Measurements from ENCODE around the gene GMFB. TPM values are rescaled to one million over a fixed set of nuclear protein-coding genes. Genes with fewer than 3 reads are reported as not detected.

GMFB gene
- total and polyA plus RNA-seq, 10 of the 15 experiments (the other 5 are each of a cell fraction or from before 2014, with no cell fraction given) = 29.3 to 71.0 (median 50.8) TPM

- CTCF ChIA-PET = interaction anchor here (0.5 to 1.3 kb wide), 8 partner anchors 15 to 710 kb away, joined by 3 to 4 read pairs (median 3); no protein-coding TSS in a partner anchor
- no peaks in the 10 kb centered on the region for H4K20me1 ChIP-seq (ENCODE audit: control insufficient read depth, insufficient read depth)
- ATAC-seq = peak; percentile 98
- peak overlapping the region; percentile 78 for H3K4me2 ChIP-seq (ENCODE audit: control insufficient read depth, insufficient read depth)
- DNase-seq (ENCODE audit: low read depth, low spot score) = peak; percentile 53
- H3K27me3 ChIP-seq (replicated peaks in 1 of 2; ENCODE audit: control insufficient read depth in 2 of 2, insufficient read depth in 2 of 2, low read length in 1 of 2) = no peaks in the 10 kb centered on the region
- RAD21 ChIA-PET (ENCODE audit: unreplicated experiment) = interaction anchor here (0.8 to 1.5 kb wide), 6 partner anchors 20 to 242 kb away, joined by 3 to 6 read pairs (median 4); no protein-coding TSS in a partner anchor
- H3K27ac ChIP-seq (ENCODE audit: control insufficient read depth, insufficient read depth) = peak overlapping the region; percentile 79
- peak overlapping the region; percentile 45; the same call in 1 of the 2 replicates for H3K4me3 ChIP-seq
- in situ Hi-C loops (cut with MboI) (no loop called here), intact Hi-C loops (cut with micrococcal nuclease; ENCODE audit: unreplicated experiment) (no loop called here)
- peak overlapping the region; percentile 62 for H2AFZ ChIP-seq (ENCODE audit: control insufficient read depth, low read depth, low read length)
- SMC1A ChIA-PET (ENCODE audit: uncharacterized antibody, unreplicated experiment) = interaction anchor here (0.6 to 2.2 kb wide), 11 partner anchors 11 to 1164 kb away, joined by 3 to 11 read pairs (median 3); partner anchors contain the start of genes CGRRF1 and GMFB
- H3K4me1 ChIP-seq (ENCODE audit: control insufficient read depth, insufficient read depth, low read length) = peaks cover 7% of the 10 kb centered on the region; the same call in 1 of the 2 replicates
- BruUV-seq (replicated peaks) = no TSS peak
- FAIRE-seq = peak; percentile 84
- H3K9ac ChIP-seq (ENCODE audit: control insufficient read depth, insufficient read depth, low read length) = peak overlapping the region; percentile 42
- POLR2A ChIA-PET = interaction anchor here (0.5 to 0.6 kb wide), 2 partner anchors 8 to 16 kb away, joined by 3 read pairs; no protein-coding TSS in a partner anchor
- WGBS (ENCODE audit: insufficient coverage, insufficient replicate concordance, low lambda C conversion rate, missing lambda C conversion rate) = 27% methylated on average over 3 of the region's 3 CpGs
- H3K36me3 ChIP-seq (ENCODE audit: control insufficient read depth in 2 of 2, insufficient read depth in 2 of 2, low read length in 1 of 2) = peaks cover 2 to 4% of the 10 kb centered on the region in 2 experiments; a peak in 2 of 4 replicates
- no peaks in the 10 kb centered on the region for H3K79me2 ChIP-seq (ENCODE audit: control insufficient read depth, insufficient read depth, low read length)
- H3K9me3 ChIP-seq (replicated peaks; ENCODE audit: control insufficient read depth, insufficient read depth, low read length) = no peaks in the 10 kb centered on the region
- TF ChIP-seq ZBTB11 (CRISPR knock-in tag; IDR thresholded peaks at IDR 0.05) (no peak), NRF1 (conservative IDR thresholded peaks at IDR 0.05; ENCODE audit: low read depth, low read length) (no peak), NKRF (conservative IDR thresholded peaks at IDR 0.05) (no peak), ZNF24 (IDR thresholded peaks at IDR 0.05) (no peak), EED (IDR thresholded peaks at IDR 0.05; ENCODE audit: low read depth) (peak; percentile 49; the same call in 1 of the 2 replicates), HDAC6 (IDR thresholded peaks at IDR 0.05; ENCODE audit: unreplicated experiment) (no peak), NFYB (IDR thresholded peaks at IDR 0.05; ENCODE audit: insufficient read depth, low read depth, low read length) (no peak), LARP7 (IDR thresholded peaks at IDR 0.05) (no peak), DPF2 (IDR thresholded peaks at IDR 0.05) (no peak), SP1 (IDR thresholded peaks at IDR 0.05; ENCODE audit: low read depth, low read length) (peak; percentile 43), USF1 (IDR thresholded peaks at IDR 0.05; ENCODE audit: borderline replicate concordance, extremely low read length, insufficient read depth, low read depth, low read length) (no peak), ZBED1 (IDR thresholded peaks at IDR 0.05; ENCODE audit: borderline replicate concordance) (no peak), MAX (IDR thresholded peaks at IDR 0.05; ENCODE audit: low read depth, low read length) (no peak), SUZ12 (IDR thresholded peaks at IDR 0.05; ENCODE audit: unreplicated experiment) (no peak), EZH2 (IDR thresholded peaks at IDR 0.05; ENCODE audit: borderline replicate concordance, control insufficient read depth, low read depth, low read length) (no peak), NR2F1 (conservative IDR thresholded peaks at IDR 0.05) (no peak)
These were observed 43.6 kb upstream of the GMFB start for GRCh38 chr14:54532111-54533012.
